B cell (primary cell): ENCODE data around the gene PYGM. TPM values are rescaled to one million over a fixed set of nuclear protein-coding genes. Genes with fewer than 3 reads are reported as not detected.
A peak's percentile ranks its signal among the peaks of the same experiment; 100 is the strongest.

Experiments
- ATAC-seq: fragments of 200-7000 bp; cut with Tn5 transposase; one replicate; pipeline ENCODE4 v1.10.0; 2021; ENCODE audit warnings: low read depth, mild to moderate bottlenecking, moderate number of reproducible peaks, moderate library complexity
- CTCF ChIA-PET: fragments of 350-600 bp; sonication (Branson Sonifier 250); formaldehyde crosslinking; loops from one replicate; lab custom pipeline; 2021; ENCODE audit warnings: antibody characterized with exemption, inconsistent platforms; lab: Charles Lee
- POLR2A ChIA-PET: fragments of 350-600 bp; sonication (Branson Sonifier 250); formaldehyde crosslinking; loops from one replicate; lab custom pipeline; 2021; ENCODE audit warnings: antibody characterized with exemption; lab: Charles Lee
- DNase-seq: peaks from one replicate; pipeline ENCODE4 v3.0.0; 2013
- H2AFZ ChIP-seq: 2 replicates; pipeline ENCODE4 v1.6.1; 2012; ENCODE audit warnings: mild to moderate bottlenecking, low read depth, low read length; ENCODE audit not compliant: insufficient read depth, poor library complexity, severe bottlenecking
- H3K27ac ChIP-seq, 2 donors: 1 replicate in 1 of 2; 2 replicates in 1 of 2; pipeline ENCODE4 v1.5.1; 2012 to 2013; ENCODE audit warnings: low read length in 2 of 2, mild to moderate bottlenecking in 2 of 2, moderate library complexity in 1 of 2
- H3K27me3 ChIP-seq, 4 experiments: fragments of 200-600 bp in 1 of 4; sonication (generic) in 1 of 4; replicated peaks in 1 of 4; 1 replicate in 2 of 4; 2 replicates in 2 of 4; pipeline versions ENCODE4 v1.6.1 to v1.7.0; 2013 to 2016; ENCODE audit warnings: low read length in 3 of 4, mild to moderate bottlenecking in 2 of 4, mixed read lengths in 1 of 4, moderate library complexity in 1 of 4; ENCODE audit not compliant: insufficient read depth in 4 of 4, control insufficient read depth in 3 of 4; ENCODE audit errors: control extremely low read depth in 1 of 4
- H3K36me3 ChIP-seq, 2 experiments: replicated peaks in 1 of 2; 1 replicate in 1 of 2; 2 replicates in 1 of 2; pipeline versions ENCODE4 v1.6.1 to v1.7.1; 2013; ENCODE audit warnings: low read length in 1 of 2; ENCODE audit not compliant: insufficient read depth in 2 of 2, control insufficient read depth in 1 of 2; ENCODE audit errors: control extremely low read depth in 1 of 2, extremely low read depth in 1 of 2
- H3K4me1 ChIP-seq, 2 donors: fragments of 200-600 bp in 1 of 2; sonication (generic) in 1 of 2; 1 replicate in 1 of 2; 2 replicates in 1 of 2; pipeline versions ENCODE4 v1.5.1 to v1.6.1; 2013 to 2017; ENCODE audit warnings: low read length in 2 of 2; ENCODE audit not compliant: control insufficient read depth in 2 of 2, insufficient read depth in 2 of 2
- H3K4me2 ChIP-seq: replicated peaks from 2 replicates; pipeline ENCODE3; 2012; ENCODE audit warnings: mild to moderate bottlenecking, low read depth, low read length; ENCODE audit not compliant: poor library complexity, severe bottlenecking
- H3K4me3 ChIP-seq, 5 experiments: fragments of 200-600 bp in 1 of 5; sonication (generic) in 1 of 5; 1 replicate in 3 of 5; 2 replicates in 2 of 5; pipeline versions ENCODE4 v1.5.1 to v1.7.0; 2011 to 2016; ENCODE audit warnings: low read length in 4 of 5, mild to moderate bottlenecking in 4 of 5, low read depth in 2 of 5, control low read depth in 1 of 5, moderate library complexity in 1 of 5; ENCODE audit not compliant: insufficient read depth in 1 of 5; ENCODE audit errors: control extremely low read depth in 1 of 5, extremely low read depth in 1 of 5
- H3K79me2 ChIP-seq: fragments of 200-600 bp; sonication (generic); one replicate; pipeline ENCODE4 v1.6.0; 2016; ENCODE audit warnings: low read length; ENCODE audit not compliant: control insufficient read depth, insufficient read depth
- H3K9ac ChIP-seq: fragments of 200-600 bp; sonication (generic); 2 replicates; pipeline ENCODE4 v1.6.1; 2017; ENCODE audit warnings: mild to moderate bottlenecking, low read length, moderate library complexity
- H3K9me3 ChIP-seq, 3 donors: one replicate each; pipeline versions ENCODE4 v1.6.1 to v1.7.1; 2013; ENCODE audit warnings: low read length in 2 of 3; ENCODE audit not compliant: control insufficient read depth in 2 of 3, insufficient read depth in 1 of 3; ENCODE audit errors: control extremely low read depth in 1 of 3
- H4K20me1 ChIP-seq: 2 replicates; pipeline ENCODE4 v1.6.0; 2012; ENCODE audit warnings: mild to moderate bottlenecking, low read length; ENCODE audit not compliant: insufficient read depth, control insufficient read depth, poor library complexity, severe bottlenecking
- H3K27ac Mint-ChIP-seq: one replicate; pipeline ENCODE4 v1.8.0; 2021; ENCODE audit warnings: mixed read lengths
- H3K27me3 Mint-ChIP-seq: one replicate; pipeline ENCODE4 v1.8.0; 2021; ENCODE audit warnings: mixed read lengths
- H3K4me1 Mint-ChIP-seq: one replicate; pipeline ENCODE4 v1.8.0; 2021; ENCODE audit warnings: mixed read lengths
- H3K4me3 Mint-ChIP-seq: one replicate; pipeline ENCODE4 v1.8.0; 2021; ENCODE audit warnings: mixed read lengths
- H3K9me3 Mint-ChIP-seq: one replicate; pipeline ENCODE4 v1.8.0; 2022; ENCODE audit warnings: mixed read lengths; ENCODE audit not compliant: insufficient read depth
- EZH2 ChIP-seq: IDR thresholded peaks from 2 replicates; pipeline ENCODE4 v1.6.1; 2012; ENCODE audit warnings: borderline replicate concordance, low read depth, mild to moderate bottlenecking, moderate library complexity, low read length; ENCODE audit not compliant: insufficient read depth, poor library complexity, severe bottlenecking
- WGBS: methylation state at CpG from one replicate; pipeline ENCODE4 v1.1.5; 2013; ENCODE audit warnings: missing lambda C conversion rate; ENCODE audit not compliant: insufficient coverage; 5-methylcytosine and 5-hydroxymethylcytosine counted together
- intact Hi-C: fragments of 100-400 bp; cut with micrococcal nuclease; formaldehyde crosslinking; loops from one replicate; pipeline ENCODE4 v1.10.0; 2022
- polyA plus RNA-seq: library from polyadenylated mRNA; depleted of rRNA; stranded (reverse); fragments of >200 nt; gene quantifications from 2 replicates; pipeline ENCODE4 v1.2.3, GENCODE V29; 2012
- total RNA-seq, 2 donors: library from RNA; stranded (reverse); fragments of 120-200 nt in 1 of 2; gene quantifications; 1 replicate in 1 of 2; 2 replicates in 1 of 2; pipeline versions ENCODE4 v1.2.3 to v1.2.4, GENCODE V29; 2013 to 2022
- TF ChIP-seq, protein P1 (sequence below): fragments of 200-600 bp; IDR thresholded peaks from one replicate; pipeline ENCODE4 v1.8.0; 2022; ENCODE audit warnings: antibody characterized with exemption, mild to moderate bottlenecking

Gene PYGM
- total and polyA plus RNA-seq, 2 donors (not counting 1 experiment from before 2014, with no cell fraction given), result 9.3 to 9.6 TPM

- no peak for TF ChIP-seq EZH2
- TF ChIP-seq, protein P1, sequence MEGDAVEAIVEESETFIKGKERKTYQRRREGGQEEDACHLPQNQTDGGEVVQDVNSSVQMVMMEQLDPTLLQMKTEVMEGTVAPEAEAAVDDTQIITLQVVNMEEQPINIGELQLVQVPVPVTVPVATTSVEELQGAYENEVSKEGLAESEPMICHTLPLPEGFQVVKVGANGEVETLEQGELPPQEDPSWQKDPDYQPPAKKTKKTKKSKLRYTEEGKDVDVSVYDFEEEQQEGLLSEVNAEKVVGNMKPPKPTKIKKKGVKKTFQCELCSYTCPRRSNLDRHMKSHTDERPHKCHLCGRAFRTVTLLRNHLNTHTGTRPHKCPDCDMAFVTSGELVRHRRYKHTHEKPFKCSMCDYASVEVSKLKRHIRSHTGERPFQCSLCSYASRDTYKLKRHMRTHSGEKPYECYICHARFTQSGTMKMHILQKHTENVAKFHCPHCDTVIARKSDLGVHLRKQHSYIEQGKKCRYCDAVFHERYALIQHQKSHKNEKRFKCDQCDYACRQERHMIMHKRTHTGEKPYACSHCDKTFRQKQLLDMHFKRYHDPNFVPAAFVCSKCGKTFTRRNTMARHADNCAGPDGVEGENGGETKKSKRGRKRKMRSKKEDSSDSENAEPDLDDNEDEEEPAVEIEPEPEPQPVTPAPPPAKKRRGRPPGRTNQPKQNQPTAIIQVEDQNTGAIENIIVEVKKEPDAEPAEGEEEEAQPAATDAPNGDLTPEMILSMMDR, result no peak
- no peak for DNase-seq
Observed at GRCh38 chr11:64755681-64756361, 4.0 kb downstream of the PYGM start.

GRCh38 chr11:64754919-64755662 is 4.7 kb downstream of the PYGM start:
- DNase-seq (no peak), ATAC-seq (no peak)
- H3K4me1 Mint-ChIP-seq, result peaks cover 36% of the 10 kb centered on the region
- Histone ChIP-seq H3K9me3 (no peaks in the 10 kb centered on the region), H4K20me1 (no peaks in the 10 kb centered on the region), H3K9ac (no peak overlapping the region), H3K4me2 (no peak overlapping the region), H2AFZ (no peak overlapping the region), H3K79me2 (peaks cover 77% of the 10 kb centered on the region), H3K4me1 (peaks cover 10 to 26% of the 10 kb centered on the region in 2 donors), H3K36me3 (peaks cover 0 to 27% of the 10 kb centered on the region in 2 experiments), H3K27me3 (no peaks in the 10 kb centered on the region), H3K27ac (no peak overlapping the region), H3K4me3 (no peak overlapping the region)
- peak overlapping the region; percentile 53 for H3K27ac Mint-ChIP-seq
- H3K4me3 Mint-ChIP-seq, result no peak overlapping the region
- H3K27me3 Mint-ChIP-seq, result no peaks in the 10 kb centered on the region
- TF ChIP-seq, protein P1, result no peak
- TF ChIP-seq EZH2, result no peak
- intact Hi-C loops, result no loop called here
- no peaks in the 10 kb centered on the region for H3K9me3 Mint-ChIP-seq
- CTCF ChIA-PET, result no interaction called here
- 97% methylated on average over 19 of the region's 21 CpGs for WGBS
- POLR2A ChIA-PET, result interaction anchor here (1.6 kb wide), 1 partner anchor 10 kb away, joined by 8 read pairs; no protein-coding TSS in a partner anchor

More at GRCh38 chr11:64755681-64756361, 4.0 kb downstream of the PYGM start:
- H3K9ac ChIP-seq, result no peak overlapping the region
- no peak overlapping the region for H3K27ac ChIP-seq
- peaks cover 36% of the 10 kb centered on the region for H3K4me1 Mint-ChIP-seq
- no peak for ATAC-seq
- H2AFZ ChIP-seq, result no peak overlapping the region
- intact Hi-C loops, result no loop called here
- peaks cover 83% of the 10 kb centered on the region for H3K79me2 ChIP-seq
- H3K27me3 Mint-ChIP-seq, result no peaks in the 10 kb centered on the region
- WGBS, result 91% methylated on average over 8 of the region's 13 CpGs
- no peak overlapping the region for H3K4me2 ChIP-seq
- no peak overlapping the region for H3K4me3 ChIP-seq
- H3K9me3 ChIP-seq, result no peaks in the 10 kb centered on the region
- H4K20me1 ChIP-seq, result no peaks in the 10 kb centered on the region
- POLR2A ChIA-PET, result interaction anchor here (1.6 kb wide), 1 partner anchor 11 kb away, joined by 8 read pairs; no protein-coding TSS in a partner anchor
- CTCF ChIA-PET, result interaction anchor here (1.0 kb wide), 1 partner anchor 12 kb away, joined by 3 read pairs; no protein-coding TSS in a partner anchor
- H3K36me3 ChIP-seq, result peaks cover 0 to 34% of the 10 kb centered on the region in 2 experiments
- no peaks in the 10 kb centered on the region for H3K27me3 ChIP-seq
- peaks cover 12 to 27% of the 10 kb centered on the region in 2 donors for H3K4me1 ChIP-seq
- H3K4me3 Mint-ChIP-seq, result no peak overlapping the region
- H3K9me3 Mint-ChIP-seq, result no peaks in the 10 kb centered on the region
- H3K27ac Mint-ChIP-seq, result peak overlapping the region; percentile 15
